Measurements from ENCODE around the gene NPTXR. TPM values are rescaled to one million over a fixed set of nuclear protein-coding genes. Genes with fewer than 3 reads are reported as not detected.

NPTXR gene
- total and polyA plus RNA-seq, 2 donors (not counting 1 experiment from before 2014, with no cell fraction given) = 1.0 to 2.0 TPM

DNA sequence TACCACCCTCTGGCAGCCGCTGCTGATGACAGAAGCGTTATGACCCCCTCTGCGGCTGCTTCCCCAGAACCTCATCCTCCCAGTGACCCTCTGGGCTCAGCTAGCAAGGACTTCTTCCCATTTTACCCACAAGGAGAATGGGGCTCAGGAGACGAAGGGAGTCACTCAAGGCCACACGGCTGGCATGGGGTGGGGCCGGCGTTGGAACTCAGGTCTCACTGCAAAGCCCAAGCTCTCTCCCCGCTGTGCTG, 71.3 kb downstream of the NPTXR start:
- H3K9ac ChIP-seq (ENCODE audit: insufficient read depth, low read length) = no peak overlapping the region
- no peak overlapping the region for H3K4me2 ChIP-seq (ENCODE audit: extremely low read depth, insufficient read depth, low read length)
- H3K36me3 ChIP-seq (ENCODE audit: control insufficient read depth, insufficient read depth, low read length) = no peaks in the 10 kb centered on the region
- no peaks in the 10 kb centered on the region for H3K4me1 ChIP-seq (ENCODE audit: control insufficient read depth, extremely low read depth, insufficient read depth, low read length)
- no peak for DNase-seq (ENCODE audit: low read depth in 2 of 2)
- no peak overlapping the region for H3K27ac ChIP-seq (ENCODE audit: insufficient read depth, low read length)
- no peaks in the 10 kb centered on the region for H3K79me2 ChIP-seq (ENCODE audit: control insufficient read depth, insufficient read depth, low read length)
- no peak for TF ChIP-seq EZH2 (IDR thresholded peaks at IDR 0.05; ENCODE audit: low read length, missing control alignments)
- TF ChIP-seq, protein P1, sequence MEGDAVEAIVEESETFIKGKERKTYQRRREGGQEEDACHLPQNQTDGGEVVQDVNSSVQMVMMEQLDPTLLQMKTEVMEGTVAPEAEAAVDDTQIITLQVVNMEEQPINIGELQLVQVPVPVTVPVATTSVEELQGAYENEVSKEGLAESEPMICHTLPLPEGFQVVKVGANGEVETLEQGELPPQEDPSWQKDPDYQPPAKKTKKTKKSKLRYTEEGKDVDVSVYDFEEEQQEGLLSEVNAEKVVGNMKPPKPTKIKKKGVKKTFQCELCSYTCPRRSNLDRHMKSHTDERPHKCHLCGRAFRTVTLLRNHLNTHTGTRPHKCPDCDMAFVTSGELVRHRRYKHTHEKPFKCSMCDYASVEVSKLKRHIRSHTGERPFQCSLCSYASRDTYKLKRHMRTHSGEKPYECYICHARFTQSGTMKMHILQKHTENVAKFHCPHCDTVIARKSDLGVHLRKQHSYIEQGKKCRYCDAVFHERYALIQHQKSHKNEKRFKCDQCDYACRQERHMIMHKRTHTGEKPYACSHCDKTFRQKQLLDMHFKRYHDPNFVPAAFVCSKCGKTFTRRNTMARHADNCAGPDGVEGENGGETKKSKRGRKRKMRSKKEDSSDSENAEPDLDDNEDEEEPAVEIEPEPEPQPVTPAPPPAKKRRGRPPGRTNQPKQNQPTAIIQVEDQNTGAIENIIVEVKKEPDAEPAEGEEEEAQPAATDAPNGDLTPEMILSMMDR (conservative IDR thresholded peaks at IDR 0.05 in 1 of 2, IDR thresholded peaks at IDR 0.05 in 1 of 2; ENCODE audit: low read depth in 1 of 2, low read length in 2 of 2) = no peak
- no peak overlapping the region for H3K4me3 ChIP-seq (replicated peaks in 1 of 4; ENCODE audit: control extremely low read depth in 1 of 4, insufficient read depth in 1 of 4, low read depth in 3 of 4, low read length in 4 of 4)
- no peaks in the 10 kb centered on the region for H4K20me1 ChIP-seq (ENCODE audit: control insufficient read depth, extremely low read depth, insufficient read depth, low read length)
- H3K27me3 ChIP-seq (ENCODE audit: control insufficient read depth, insufficient read depth, low read length) = no peaks in the 10 kb centered on the region
- no peak overlapping the region for H2AFZ ChIP-seq (ENCODE audit: low read length)
- H3K9me3 ChIP-seq (ENCODE audit: control insufficient read depth, insufficient read depth, low read depth, low read length) = no peaks in the 10 kb centered on the region

- Histone ChIP-seq H2AFZ (ENCODE audit: low read length) (no peak overlapping the region), H3K36me3 (ENCODE audit: control insufficient read depth, insufficient read depth, low read length) (no peaks in the 10 kb centered on the region), H3K4me3 (replicated peaks in 1 of 4; ENCODE audit: control extremely low read depth in 1 of 4, insufficient read depth in 1 of 4, low read depth in 3 of 4, low read length in 4 of 4) (no peak overlapping the region), H3K9ac (ENCODE audit: insufficient read depth, low read length) (no peak overlapping the region), H3K27me3 (ENCODE audit: control insufficient read depth, insufficient read depth, low read length) (no peaks in the 10 kb centered on the region), H4K20me1 (ENCODE audit: control insufficient read depth, extremely low read depth, insufficient read depth, low read length) (no peaks in the 10 kb centered on the region), H3K9me3 (ENCODE audit: control insufficient read depth, insufficient read depth, low read depth, low read length) (no peaks in the 10 kb centered on the region), H3K4me1 (ENCODE audit: control insufficient read depth, extremely low read depth, insufficient read depth, low read length) (no peaks in the 10 kb centered on the region), H3K79me2 (ENCODE audit: control insufficient read depth, insufficient read depth, low read length) (no peaks in the 10 kb centered on the region), H3K27ac (ENCODE audit: insufficient read depth, low read length) (no peak overlapping the region), H3K4me2 (ENCODE audit: extremely low read depth, insufficient read depth, low read length) (no peak overlapping the region)
- no peak for TF ChIP-seq EZH2 (IDR thresholded peaks at IDR 0.05; ENCODE audit: low read length, missing control alignments)
- TF ChIP-seq, protein P1 (conservative IDR thresholded peaks at IDR 0.05 in 1 of 2, IDR thresholded peaks at IDR 0.05 in 1 of 2; ENCODE audit: low read depth in 1 of 2, low read length in 2 of 2) = no peak
- no peak for DNase-seq (ENCODE audit: low read depth in 2 of 2)
Measured at GRCh38 chr22:38770257-38770949, 73.4 kb downstream of the NPTXR start.

Other genes starting within 250 kb of the NPTXR start
- 0.66 and 0.77 TPM in 2 replicates for gene FAM227A, start 187.6 kb downstream of the NPTXR start, total RNA-seq
- gene FAM227A, start 187.6 kb downstream of the NPTXR start, polyA plus RNA-seq = 0.19 and 0.69 TPM in 2 replicates
- gene CBY1, start 187.4 kb downstream of the NPTXR start, total RNA-seq = 14.5 and 16.2 TPM in 2 replicates
- 35.5 and 42.3 TPM in 2 replicates for gene CBY1, start 187.4 kb downstream of the NPTXR start, polyA plus RNA-seq
- gene TOMM22, start 162.1 kb downstream of the NPTXR start, total RNA-seq = 61.1 and 65.0 TPM in 2 replicates
- 80.3 and 112 TPM in 2 replicates for gene TOMM22, start 162.1 kb downstream of the NPTXR start, polyA plus RNA-seq
- 59.1 and 62.1 TPM in 2 replicates for gene JOSD1, start 143.1 kb downstream of the NPTXR start, total RNA-seq
- gene JOSD1, start 143.1 kb downstream of the NPTXR start, polyA plus RNA-seq = 35.9 and 40.5 TPM in 2 replicates
- gene GTPBP1, start 138.1 kb downstream of the NPTXR start, total RNA-seq = 18.0 and 23.1 TPM in 2 replicates
- 20.6 and 26.6 TPM in 2 replicates for gene GTPBP1, start 138.1 kb downstream of the NPTXR start, polyA plus RNA-seq
- gene SUN2, start 88.0 kb downstream of the NPTXR start, total RNA-seq = 42.1 and 76.6 TPM in 2 replicates
- 26.2 and 27.4 TPM in 2 replicates for gene SUN2, start 88.0 kb downstream of the NPTXR start, polyA plus RNA-seq
- 23.4 and 25.1 TPM in 2 replicates for gene DNAL4, start 49.9 kb downstream of the NPTXR start, total RNA-seq
- 9.0 and 13.3 TPM in 2 replicates for gene DNAL4, start 49.9 kb downstream of the NPTXR start, polyA plus RNA-seq
- gene CBX6, start 28.2 kb upstream of the NPTXR start, total RNA-seq = 45.7 and 53.8 TPM in 2 replicates
- gene CBX6, start 28.2 kb upstream of the NPTXR start, polyA plus RNA-seq = 20.3 and 25.5 TPM in 2 replicates
- gene APOBEC3A, start 113.6 kb upstream of the NPTXR start, total RNA-seq = not detected in 2 replicates
- not detected in 2 replicates for gene APOBEC3A, start 113.6 kb upstream of the NPTXR start, polyA plus RNA-seq
- gene APOBEC3B, start 138.3 kb upstream of the NPTXR start, total RNA-seq = 0.77 and 2.3 TPM in 2 replicates
- gene APOBEC3B, start 138.3 kb upstream of the NPTXR start, polyA plus RNA-seq = 10.3 and 51.7 TPM in 2 replicates
- gene APOBEC3C, start 170.2 kb upstream of the NPTXR start, total RNA-seq = 9.5 and 19.2 TPM in 2 replicates
- 44.5 and 54.2 TPM in 2 replicates for gene APOBEC3C, start 170.2 kb upstream of the NPTXR start, polyA plus RNA-seq
- 4.9 and 5.9 TPM in 2 replicates for gene APOBEC3D, start 177.1 kb upstream of the NPTXR start, total RNA-seq
- 3.0 and 4.7 TPM in 2 replicates for gene APOBEC3D, start 177.1 kb upstream of the NPTXR start, polyA plus RNA-seq
- 6.2 and 7.8 TPM in 2 replicates for gene APOBEC3F, start 196.8 kb upstream of the NPTXR start, total RNA-seq
- gene APOBEC3F, start 196.8 kb upstream of the NPTXR start, polyA plus RNA-seq = 6.3 and 7.0 TPM in 2 replicates
- gene APOBEC3G, start 233.2 kb upstream of the NPTXR start, total RNA-seq = 21.8 and 22.1 TPM in 2 replicates
- 11.0 and 14.3 TPM in 2 replicates for gene APOBEC3G, start 233.2 kb upstream of the NPTXR start, polyA plus RNA-seq